RWPE2 (cell line): ENCODE results near the gene WWOX.

ENCODE experiments used
- ATAC-seq: fragments of 200-7000 bp; cut with Tn5 transposase; 3 replicates; pipeline ENCODE4 v1.9.1; 2021; ENCODE audit warnings: low read depth
- DNase-seq: peaks from one replicate; pipeline ENCODE4 v3.0.0-alpha.2; 2020; ENCODE audit warnings: low spot score
- H3K27ac ChIP-seq: fragments of 450-650 bp; 2 replicates; pipeline ENCODE4 v1.5.1; 2017; ENCODE audit warnings: mild to moderate bottlenecking; ENCODE audit not compliant: poor library complexity, severe bottlenecking
- H3K27me3 ChIP-seq: fragments of 250-450 bp; sonication (Bioruptor Pico); 2 replicates; pipeline ENCODE4 v1.5.1; 2021; ENCODE audit warnings: mild to moderate bottlenecking, moderate library complexity; ENCODE audit not compliant: insufficient read depth, poor library complexity, severe bottlenecking
- H3K36me3 ChIP-seq: fragments of 250-450 bp; sonication (Bioruptor Pico); 2 replicates; pipeline ENCODE4 v1.5.1; 2020; ENCODE audit warnings: low read depth, mild to moderate bottlenecking, moderate library complexity
- H3K4me1 ChIP-seq: fragments of 250-450 bp; sonication (Bioruptor Pico); 2 replicates; pipeline ENCODE4 v1.5.1; 2021; ENCODE audit warnings: mild to moderate bottlenecking, moderate library complexity; ENCODE audit not compliant: insufficient read depth, poor library complexity, severe bottlenecking
- H3K4me3 ChIP-seq: fragments of 250-450 bp; sonication (Bioruptor Pico); 2 replicates; pipeline ENCODE4 v1.5.1; 2021; ENCODE audit warnings: mild to moderate bottlenecking, moderate library complexity; ENCODE audit not compliant: severe bottlenecking
- H3K9me3 ChIP-seq: fragments of 250-450 bp; sonication (Bioruptor Pico); 2 replicates; pipeline ENCODE4 v1.5.1; 2021; ENCODE audit warnings: mild to moderate bottlenecking, moderate library complexity; ENCODE audit not compliant: severe bottlenecking
- CTCF ChIP-seq: fragments of 450-650 bp; IDR thresholded peaks from one replicate; pipeline ENCODE4 v1.5.1; 2017; ENCODE audit warnings: mild to moderate bottlenecking, moderate library complexity; ENCODE audit not compliant: poor library complexity, severe bottlenecking

Gene WWOX

GRCh38 chr16:78081341-78081740 is 18.1 kb upstream of the WWOX start:
- Histone ChIP-seq H3K4me3 (no peak overlapping the region), H3K9me3 (no peaks in the 10 kb centered on the region), H3K27ac (no peak overlapping the region), H3K4me1 (no peaks in the 10 kb centered on the region), H3K27me3 (peaks cover 5% of the 10 kb centered on the region), H3K36me3 (no peaks in the 10 kb centered on the region)
- DNase-seq (no peak), ATAC-seq (no peak)
- no peak for TF ChIP-seq CTCF

GRCh38 chr16:78091419-78091818 is 8.0 kb upstream of the WWOX start:
- no peak for ATAC-seq
- DNase-seq: no peak
- Histone ChIP-seq H3K27me3 (no peaks in the 10 kb centered on the region), H3K4me3 (no peak overlapping the region), H3K36me3 (no peaks in the 10 kb centered on the region), H3K9me3 (no peaks in the 10 kb centered on the region), H3K27ac (no peak overlapping the region), H3K4me1 (no peaks in the 10 kb centered on the region)
- no peak for TF ChIP-seq CTCF

- H3K36me3 ChIP-seq: no peaks in the 10 kb centered on the region
- H3K4me1 ChIP-seq: peaks cover 2% of the 10 kb centered on the region
- no peaks in the 10 kb centered on the region for H3K9me3 ChIP-seq
- DNase-seq: no peak
- no peaks in the 10 kb centered on the region for H3K27me3 ChIP-seq
- no peak overlapping the region for H3K27ac ChIP-seq
- ATAC-seq: no peak
- H3K4me3 ChIP-seq: no peak overlapping the region
- TF ChIP-seq CTCF: no peak
These were observed 6.7 kb upstream of the WWOX start for GRCh38 chr16:78092758-78093157.

- ATAC-seq (no peak), DNase-seq (no peak)
- Histone ChIP-seq H3K9me3 (no peaks in the 10 kb centered on the region), H3K27me3 (no peaks in the 10 kb centered on the region), H3K36me3 (no peaks in the 10 kb centered on the region), H3K27ac (no peak overlapping the region), H3K4me3 (no peak overlapping the region), H3K4me1 (peaks cover 8% of the 10 kb centered on the region)
- TF ChIP-seq CTCF: no peak
These were observed 5.3 kb upstream of the WWOX start for GRCh38 chr16:78094166-78094565.

- ATAC-seq: no peak
- Histone ChIP-seq H3K27ac (no peak overlapping the region), H3K9me3 (no peaks in the 10 kb centered on the region), H3K27me3 (no peaks in the 10 kb centered on the region), H3K4me1 (peaks cover 8% of the 10 kb centered on the region), H3K36me3 (no peaks in the 10 kb centered on the region), H3K4me3 (no peak overlapping the region)
- no peak for TF ChIP-seq CTCF
- DNase-seq: no peak
These were observed 4.5 kb upstream of the WWOX start for GRCh38 chr16:78094998-78095397.
